Measurements from ENCODE around the gene CASTOR1.

CASTOR1 gene

GRCh38 chr22:30296833-30297232 is 7.5 kb upstream of the CASTOR1 start:
- TF ChIP-seq EZH2phosphoT487 (IDR thresholded peaks at IDR 0.05; ENCODE audit: borderline replicate concordance) (no peak), CTCF (conservative IDR thresholded peaks at IDR 0.05; ENCODE audit: low read length) (no peak)
- H3K4me1 ChIP-seq (ENCODE audit: insufficient read depth, low read length, poor library complexity, severe bottlenecking) = peaks cover 13% of the 10 kb centered on the region
- H2AFZ ChIP-seq (ENCODE audit: low read length) = no peak overlapping the region
- no peaks in the 10 kb centered on the region for H3K9me2 ChIP-seq (replicated peaks; ENCODE audit: low read depth, low read length)
- H3K36me3 ChIP-seq (ENCODE audit: insufficient read depth, low read length) = peaks cover 96% of the 10 kb centered on the region; the same call in 1 of the 2 replicates
- no peak overlapping the region for H3K4me2 ChIP-seq (ENCODE audit: low read depth, low read length, poor library complexity, severe bottlenecking)
- no peaks in the 10 kb centered on the region for H4K20me1 ChIP-seq (ENCODE audit: insufficient read depth, low read length, poor library complexity, severe bottlenecking)
- no peaks in the 10 kb centered on the region for H3K9me3 ChIP-seq (ENCODE audit: insufficient read depth, low read depth, low read length)
- no peak overlapping the region for H3K4me3 ChIP-seq (ENCODE audit: low read length, poor library complexity, severe bottlenecking)
- H3K9ac ChIP-seq (ENCODE audit: low read depth, low read length, poor library complexity, severe bottlenecking) = no peak overlapping the region
- no peaks in the 10 kb centered on the region for H3K27me3 ChIP-seq (ENCODE audit: insufficient read depth, low read length, poor library complexity, severe bottlenecking)
- peaks cover 27% of the 10 kb centered on the region for H3K79me2 ChIP-seq (ENCODE audit: insufficient read depth, low read length)
- H3F3A ChIP-seq (ENCODE audit: low read depth) = no peaks in the 10 kb centered on the region

GRCh38 chr22:30296324-30296723 is 7.0 kb upstream of the CASTOR1 start:
- H3F3A ChIP-seq (ENCODE audit: low read depth) = no peaks in the 10 kb centered on the region
- peaks cover 12% of the 10 kb centered on the region for H3K4me1 ChIP-seq (ENCODE audit: insufficient read depth, low read length, poor library complexity, severe bottlenecking)
- peaks cover 22% of the 10 kb centered on the region for H3K79me2 ChIP-seq (ENCODE audit: insufficient read depth, low read length)
- TF ChIP-seq CTCF (conservative IDR thresholded peaks at IDR 0.05; ENCODE audit: low read length) = no peak
- TF ChIP-seq EZH2phosphoT487 (IDR thresholded peaks at IDR 0.05; ENCODE audit: borderline replicate concordance) = no peak
- no peaks in the 10 kb centered on the region for H3K9me2 ChIP-seq (replicated peaks; ENCODE audit: low read depth, low read length)
- no peak overlapping the region for H3K4me3 ChIP-seq (ENCODE audit: low read length, poor library complexity, severe bottlenecking)
- no peaks in the 10 kb centered on the region for H3K27me3 ChIP-seq (ENCODE audit: insufficient read depth, low read length, poor library complexity, severe bottlenecking)
- H2AFZ ChIP-seq (ENCODE audit: low read length) = no peak overlapping the region
- H3K9ac ChIP-seq (ENCODE audit: low read depth, low read length, poor library complexity, severe bottlenecking) = no peak overlapping the region
- H3K4me2 ChIP-seq (ENCODE audit: low read depth, low read length, poor library complexity, severe bottlenecking) = no peak overlapping the region
- H3K9me3 ChIP-seq (ENCODE audit: insufficient read depth, low read depth, low read length) = no peaks in the 10 kb centered on the region
- H3K36me3 ChIP-seq (ENCODE audit: insufficient read depth, low read length) = peaks cover 97% of the 10 kb centered on the region; the same call in 1 of the 2 replicates
- no peaks in the 10 kb centered on the region for H4K20me1 ChIP-seq (ENCODE audit: insufficient read depth, low read length, poor library complexity, severe bottlenecking)

GRCh38 chr22:30295576-30295975 is 6.3 kb upstream of the CASTOR1 start:
- H3K9me3 ChIP-seq (ENCODE audit: insufficient read depth, low read depth, low read length) = no peaks in the 10 kb centered on the region
- H3K36me3 ChIP-seq (ENCODE audit: insufficient read depth, low read length) = peaks cover 93% of the 10 kb centered on the region; the same call in 1 of the 2 replicates
- no peak for TF ChIP-seq CTCF (conservative IDR thresholded peaks at IDR 0.05; ENCODE audit: low read length)
- no peak for TF ChIP-seq EZH2phosphoT487 (IDR thresholded peaks at IDR 0.05; ENCODE audit: borderline replicate concordance)

More at GRCh38 chr22:30295576-30295975, 6.3 kb upstream of the CASTOR1 start:
- Histone ChIP-seq H3K4me2 (ENCODE audit: low read depth, low read length, poor library complexity, severe bottlenecking) (no peak overlapping the region), H4K20me1 (ENCODE audit: insufficient read depth, low read length, poor library complexity, severe bottlenecking) (no peaks in the 10 kb centered on the region), H3K4me3 (ENCODE audit: low read length, poor library complexity, severe bottlenecking) (no peak overlapping the region), H3K9ac (ENCODE audit: low read depth, low read length, poor library complexity, severe bottlenecking) (no peak overlapping the region), H3K9me2 (replicated peaks; ENCODE audit: low read depth, low read length) (no peaks in the 10 kb centered on the region), H3K79me2 (ENCODE audit: insufficient read depth, low read length) (peaks cover 14% of the 10 kb centered on the region), H2AFZ (ENCODE audit: low read length) (no peak overlapping the region), H3K27me3 (ENCODE audit: insufficient read depth, low read length, poor library complexity, severe bottlenecking) (no peaks in the 10 kb centered on the region), H3F3A (ENCODE audit: low read depth) (0 out of 2 replicates have a peak, but pooled peaks cover under 1% of the 10 kb centered on the region), H3K4me1 (ENCODE audit: insufficient read depth, low read length, poor library complexity, severe bottlenecking) (peaks cover 12% of the 10 kb centered on the region)

Data from Loucy (cell line).